Colonic mucosa (tissue), 4 donors: ENCODE data around the gene RPL36A. TPM values are rescaled to one million over a fixed set of nuclear protein-coding genes. Genes with fewer than 3 reads are reported as not detected.

Experiments
- DNase-seq: peaks from one replicate; pipeline ENCODE4 v3.0.0-alpha.2; 2020
- H3K27ac ChIP-seq: fragments of 200-600 bp; one replicate; pipeline ENCODE4 v1.8.0; 2021
- H3K27me3 ChIP-seq: fragments of 200-600 bp; one replicate; pipeline ENCODE4 v1.8.0; 2021
- H3K36me3 ChIP-seq: fragments of 200-600 bp; one replicate; pipeline ENCODE4 v1.8.0; 2021
- H3K4me1 ChIP-seq: fragments of 200-600 bp; one replicate; pipeline ENCODE4 v1.8.0; 2021; ENCODE audit warnings: mild to moderate bottlenecking
- H3K4me3 ChIP-seq: fragments of 200-600 bp; one replicate; pipeline ENCODE4 v1.8.0; 2021
- H3K9ac ChIP-seq, 2 donors: one replicate each; pipeline ENCODE4 v1.7.0; 2013; ENCODE audit warnings: control low read depth in 2 of 2, low read depth in 2 of 2, low read length in 2 of 2
- H3K9me3 ChIP-seq: fragments of 200-600 bp; one replicate; pipeline ENCODE4 v1.8.0; 2021
- intact Hi-C: fragments of 100-400 bp; cut with DNase I; formaldehyde crosslinking; loops from one replicate; pipeline ENCODE4 v1.14.1; 2022
- total RNA-seq, 2 donors: library from RNA; stranded (reverse); fragmentation: NEBNext Ultra II Directional in 1 of 2; extraction: Animal tissue kit (Norgen Biotek cat#: 25700) in 1 of 2; gene quantifications; one replicate each; pipeline ENCODE4 v1.2.1, GENCODE V29; 2021
- TF ChIP-seq, protein P1 (sequence below): fragments of 200-600 bp; IDR thresholded peaks from one replicate; pipeline ENCODE4 v1.8.0; 2022; ENCODE audit warnings: antibody characterized with exemption, mild to moderate bottlenecking
- donor health status: healthy.
- donor health status: DM: no; HTN: no; CAD: no.
- donor health status: DM: no; HTN: no; CAD: no.

The RPL36A gene
- total RNA-seq, 2 donors from 2014 or later: 132 to 184 TPM

DNA sequence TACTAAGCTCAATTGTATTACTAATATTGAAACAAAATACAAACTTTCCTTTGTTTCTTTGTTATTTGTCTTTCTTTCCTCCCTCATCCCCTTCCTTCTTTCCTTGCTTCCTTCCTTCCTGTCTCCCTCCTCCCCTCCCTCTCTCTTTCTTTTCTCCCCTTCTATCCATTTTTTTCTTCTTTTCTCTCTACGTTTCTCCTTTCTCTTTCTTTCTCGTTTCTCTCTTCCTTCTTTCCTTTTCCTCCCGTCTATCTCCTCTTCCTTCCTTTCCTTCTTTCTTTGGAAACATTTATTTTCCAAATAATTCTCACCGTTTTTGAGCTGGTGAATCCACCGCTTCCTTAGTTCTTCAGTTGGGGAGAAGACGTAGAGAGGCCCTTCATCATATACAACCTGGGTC, 21.1 kb upstream of the RPL36A start:
- no peak overlapping the region for H3K4me3 ChIP-seq
- DNase-seq: no peak
- H3K27me3 ChIP-seq: no peaks in the 10 kb centered on the region
- no peaks in the 10 kb centered on the region for H3K4me1 ChIP-seq
- H3K9me3 ChIP-seq: no peaks in the 10 kb centered on the region
- TF ChIP-seq, protein P1, sequence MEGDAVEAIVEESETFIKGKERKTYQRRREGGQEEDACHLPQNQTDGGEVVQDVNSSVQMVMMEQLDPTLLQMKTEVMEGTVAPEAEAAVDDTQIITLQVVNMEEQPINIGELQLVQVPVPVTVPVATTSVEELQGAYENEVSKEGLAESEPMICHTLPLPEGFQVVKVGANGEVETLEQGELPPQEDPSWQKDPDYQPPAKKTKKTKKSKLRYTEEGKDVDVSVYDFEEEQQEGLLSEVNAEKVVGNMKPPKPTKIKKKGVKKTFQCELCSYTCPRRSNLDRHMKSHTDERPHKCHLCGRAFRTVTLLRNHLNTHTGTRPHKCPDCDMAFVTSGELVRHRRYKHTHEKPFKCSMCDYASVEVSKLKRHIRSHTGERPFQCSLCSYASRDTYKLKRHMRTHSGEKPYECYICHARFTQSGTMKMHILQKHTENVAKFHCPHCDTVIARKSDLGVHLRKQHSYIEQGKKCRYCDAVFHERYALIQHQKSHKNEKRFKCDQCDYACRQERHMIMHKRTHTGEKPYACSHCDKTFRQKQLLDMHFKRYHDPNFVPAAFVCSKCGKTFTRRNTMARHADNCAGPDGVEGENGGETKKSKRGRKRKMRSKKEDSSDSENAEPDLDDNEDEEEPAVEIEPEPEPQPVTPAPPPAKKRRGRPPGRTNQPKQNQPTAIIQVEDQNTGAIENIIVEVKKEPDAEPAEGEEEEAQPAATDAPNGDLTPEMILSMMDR: no peak
- no peaks in the 10 kb centered on the region for H3K36me3 ChIP-seq
- intact Hi-C loops: no loop called here
- no peak overlapping the region for H3K27ac ChIP-seq
- no peak overlapping the region for H3K9ac ChIP-seq

- no peaks in the 10 kb centered on the region for H3K9me3 ChIP-seq
- H3K36me3 ChIP-seq: no peaks in the 10 kb centered on the region
- no peaks in the 10 kb centered on the region for H3K27me3 ChIP-seq
- no peak overlapping the region for H3K9ac ChIP-seq
- no peak overlapping the region for H3K4me3 ChIP-seq
- TF ChIP-seq, protein P1: no peak
- no peak for DNase-seq
- no peak overlapping the region for H3K27ac ChIP-seq
- H3K4me1 ChIP-seq: no peaks in the 10 kb centered on the region
- intact Hi-C loops: no loop called here
These were observed 19.8 kb upstream of the RPL36A start for GRCh38 chrX:101370888-101371504.

DNA sequence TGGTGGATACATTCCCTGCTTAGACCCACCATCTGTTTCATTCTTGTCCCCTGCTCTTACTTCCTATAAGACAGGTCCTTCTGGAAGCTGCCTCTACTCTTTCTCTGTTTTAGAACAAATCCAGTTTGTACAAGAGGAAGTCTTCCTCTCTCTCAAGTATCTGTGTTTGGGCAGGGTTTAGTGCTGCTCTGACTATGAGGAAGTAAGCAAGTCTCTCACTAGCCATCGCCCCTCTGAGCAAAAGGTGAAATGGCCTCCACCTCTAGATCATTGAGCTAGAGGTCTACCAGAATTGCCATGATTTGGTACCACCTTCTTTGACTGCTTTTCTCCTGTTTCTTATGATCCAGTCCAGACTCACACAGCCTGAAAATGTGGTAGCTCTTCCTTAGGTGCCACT, 13.3 kb upstream of the RPL36A start:
- no peaks in the 10 kb centered on the region for H3K27me3 ChIP-seq
- H3K9ac ChIP-seq: no peak overlapping the region
- intact Hi-C loops: no loop called here
- no peak overlapping the region for H3K27ac ChIP-seq
- no peak overlapping the region for H3K4me3 ChIP-seq
- H3K9me3 ChIP-seq: no peaks in the 10 kb centered on the region
- TF ChIP-seq, protein P1: no peak
- no peaks in the 10 kb centered on the region for H3K36me3 ChIP-seq
- no peak for DNase-seq
- H3K4me1 ChIP-seq: no peaks in the 10 kb centered on the region

GRCh38 chrX:101383679-101384205, 7.1 kb upstream of the RPL36A start:
- no peaks in the 10 kb centered on the region for H3K4me1 ChIP-seq
- no peak for DNase-seq
- intact Hi-C loops: no loop called here
- H3K9ac ChIP-seq: no peak overlapping the region
- H3K9me3 ChIP-seq: no peaks in the 10 kb centered on the region
- TF ChIP-seq, protein P1: no peak
- H3K27me3 ChIP-seq: peaks cover 3% of the 10 kb centered on the region
- no peak overlapping the region for H3K27ac ChIP-seq
- H3K36me3 ChIP-seq: no peaks in the 10 kb centered on the region
- no peak overlapping the region for H3K4me3 ChIP-seq

DNA sequence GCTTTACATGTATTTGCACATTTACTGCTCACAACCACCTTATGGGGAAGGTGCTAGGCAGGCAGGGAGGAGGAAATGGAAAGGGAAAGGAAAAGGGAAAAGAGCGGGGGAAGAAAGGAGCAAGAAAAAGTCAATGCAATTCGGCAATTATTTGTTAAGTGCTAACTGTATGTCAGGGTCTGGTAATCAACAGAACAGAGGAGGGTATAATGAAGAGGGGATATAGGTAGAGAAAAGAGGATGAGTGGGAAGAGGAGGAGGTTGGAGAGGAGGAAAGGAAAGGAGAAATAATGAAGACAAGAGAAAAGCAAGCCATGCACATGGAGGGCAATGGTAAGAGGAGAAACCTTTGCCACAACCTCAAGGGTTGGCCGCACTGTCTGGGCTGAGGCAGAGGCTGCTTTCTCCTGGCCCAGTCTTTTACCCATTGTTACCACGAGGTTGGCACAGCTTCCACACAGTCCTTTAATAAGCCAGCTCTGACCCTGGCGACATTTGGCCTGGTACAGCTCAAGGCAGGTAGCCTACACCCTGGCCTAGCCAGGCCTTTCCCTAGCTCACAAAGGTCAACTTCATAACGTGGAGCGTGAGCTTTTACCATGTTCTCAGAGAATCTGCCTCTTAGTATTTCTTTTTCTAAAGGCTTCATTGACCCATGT, 5.7 kb upstream of the RPL36A start:
- TF ChIP-seq, protein P1: no peak
- H3K36me3 ChIP-seq: no peaks in the 10 kb centered on the region
- intact Hi-C loops: no loop called here
- H3K4me1 ChIP-seq: no peaks in the 10 kb centered on the region
- DNase-seq: no peak
- no peak overlapping the region for H3K4me3 ChIP-seq
- H3K9me3 ChIP-seq: no peaks in the 10 kb centered on the region
- peaks cover 3% of the 10 kb centered on the region for H3K27me3 ChIP-seq
- no peak overlapping the region for H3K9ac ChIP-seq
- no peak overlapping the region for H3K27ac ChIP-seq
